ENCODE results near the gene BBS5.

The BBS5 gene

GRCh38 chr2:169507698-169508097, 28.4 kb downstream of the BBS5 start:
- H3K4me3 ChIP-seq (ENCODE audit: control insufficient read depth in 1 of 7, extremely low read depth in 1 of 7, insufficient read depth in 4 of 7, low read depth in 2 of 7, low read length in 6 of 7) = no peak overlapping the region
- CTCF ChIA-PET = interaction anchor here (0.9 to 1.2 kb wide), 2 partner anchors 21 to 283 kb away, joined by 3 read pairs; no protein-coding TSS in a partner anchor
- DNase-seq = peak in 2 of 3 donors; percentile 46 to 67
- no peaks in the 10 kb centered on the region for H3K4me1 ChIP-seq (ENCODE audit: control extremely low read depth in 1 of 4, control insufficient read depth in 4 of 4, insufficient read depth in 4 of 4, low read length in 3 of 4)
- no peaks in the 10 kb centered on the region for H3K27me3 ChIP-seq (replicated peaks in 2 of 5; ENCODE audit: control insufficient read depth in 4 of 5, insufficient read depth in 5 of 5, low read length in 4 of 5)
- H3K36me3 ChIP-seq (ENCODE audit: control insufficient read depth in 4 of 4, insufficient read depth in 4 of 4, low read length in 3 of 4) = peaks cover 0 to 10% (median 0%) of the 10 kb centered on the region in 4 experiments
- POLR2A ChIA-PET = interaction anchor here (0.7 kb wide), 1 partner anchor 43 kb away, joined by 3 read pairs; no protein-coding TSS in a partner anchor
- H3K27ac ChIP-seq (ENCODE audit: insufficient read depth in 1 of 2, low read depth in 1 of 2, low read length in 2 of 2, poor library complexity in 1 of 2, severe bottlenecking in 2 of 2) = no peak overlapping the region
- no peaks in the 10 kb centered on the region for H3K9me3 ChIP-seq (ENCODE audit: control extremely low read depth in 1 of 5, control insufficient read depth in 4 of 5, insufficient read depth in 2 of 5, low read depth in 1 of 5, low read length in 4 of 5)

- H3K27me3 ChIP-seq (replicated peaks in 2 of 5; ENCODE audit: control insufficient read depth in 4 of 5, insufficient read depth in 5 of 5, low read length in 4 of 5) = no peaks in the 10 kb centered on the region
- H3K4me3 ChIP-seq (ENCODE audit: control insufficient read depth in 1 of 7, extremely low read depth in 1 of 7, insufficient read depth in 4 of 7, low read depth in 2 of 7, low read length in 6 of 7) = no peak within 1 kb of the TSS
- no peaks in the 10 kb centered on the region for H3K9me3 ChIP-seq (ENCODE audit: control extremely low read depth in 1 of 5, control insufficient read depth in 4 of 5, insufficient read depth in 2 of 5, low read depth in 1 of 5, low read length in 4 of 5)
- 100% methylated on average over 3 of the region's 4 CpGs for WGBS (ENCODE audit: insufficient coverage)
- POLR2A ChIA-PET = no interaction called here
- CTCF ChIA-PET = no interaction called here
- no peak within 1 kb of the TSS for H3K27ac ChIP-seq (ENCODE audit: insufficient read depth in 1 of 2, low read depth in 1 of 2, low read length in 2 of 2, poor library complexity in 1 of 2, severe bottlenecking in 2 of 2)
- no peaks in the 10 kb centered on the region for H3K4me1 ChIP-seq (ENCODE audit: control extremely low read depth in 1 of 4, control insufficient read depth in 4 of 4, insufficient read depth in 4 of 4, low read length in 3 of 4)
- DNase-seq = no peak
- H3K36me3 ChIP-seq (ENCODE audit: control insufficient read depth in 4 of 4, insufficient read depth in 4 of 4, low read length in 3 of 4) = peaks cover 0 to 5% (median 0%) of the 10 kb centered on the region in 4 experiments
These were observed 30.1 kb downstream of the BBS5 start, which contains the start of gene KLHL41 for GRCh38 chr2:169509298-169509885. Gene KLHL41, plus strand, starts transcription at chr2:169509702. Its CDS starts 77 bp downstream, at chr2:169509779.

GRCh38 chr2:169509955-169510354, 30.7 kb downstream of the BBS5 start:
- no peak overlapping the region for H3K4me3 ChIP-seq (ENCODE audit: control insufficient read depth in 1 of 7, extremely low read depth in 1 of 7, insufficient read depth in 4 of 7, low read depth in 2 of 7, low read length in 6 of 7)
- ChIA-PET CTCF (no interaction called here), POLR2A (no interaction called here)
- no peaks in the 10 kb centered on the region for H3K9me3 ChIP-seq (ENCODE audit: control extremely low read depth in 1 of 5, control insufficient read depth in 4 of 5, insufficient read depth in 2 of 5, low read depth in 1 of 5, low read length in 4 of 5)
- 98% methylated on average over 7 of the region's 8 CpGs for WGBS (ENCODE audit: insufficient coverage)
- no peaks in the 10 kb centered on the region for H3K4me1 ChIP-seq (ENCODE audit: control extremely low read depth in 1 of 4, control insufficient read depth in 4 of 4, insufficient read depth in 4 of 4, low read length in 3 of 4)
- H3K36me3 ChIP-seq (ENCODE audit: control insufficient read depth in 4 of 4, insufficient read depth in 4 of 4, low read length in 3 of 4) = no peaks in the 10 kb centered on the region
- H3K27me3 ChIP-seq (replicated peaks in 2 of 5; ENCODE audit: control insufficient read depth in 4 of 5, insufficient read depth in 5 of 5, low read length in 4 of 5) = no peaks in the 10 kb centered on the region
- H3K27ac ChIP-seq (ENCODE audit: insufficient read depth in 1 of 2, low read depth in 1 of 2, low read length in 2 of 2, poor library complexity in 1 of 2, severe bottlenecking in 2 of 2) = no peak overlapping the region
- DNase-seq = no peak

GRCh38 chr2:169510496-169510895, 31.2 kb downstream of the BBS5 start:
- POLR2A ChIA-PET = no interaction called here
- CTCF ChIA-PET = no interaction called here
- Histone ChIP-seq H3K27ac (ENCODE audit: insufficient read depth in 1 of 2, low read depth in 1 of 2, low read length in 2 of 2, poor library complexity in 1 of 2, severe bottlenecking in 2 of 2) (no peak overlapping the region), H3K4me3 (ENCODE audit: control insufficient read depth in 1 of 7, extremely low read depth in 1 of 7, insufficient read depth in 4 of 7, low read depth in 2 of 7, low read length in 6 of 7) (no peak overlapping the region), H3K27me3 (replicated peaks in 2 of 5; ENCODE audit: control insufficient read depth in 4 of 5, insufficient read depth in 5 of 5, low read length in 4 of 5) (no peaks in the 10 kb centered on the region), H3K4me1 (ENCODE audit: control extremely low read depth in 1 of 4, control insufficient read depth in 4 of 4, insufficient read depth in 4 of 4, low read length in 3 of 4) (no peaks in the 10 kb centered on the region), H3K36me3 (ENCODE audit: control insufficient read depth in 4 of 4, insufficient read depth in 4 of 4, low read length in 3 of 4) (no peaks in the 10 kb centered on the region), H3K9me3 (ENCODE audit: control extremely low read depth in 1 of 5, control insufficient read depth in 4 of 5, insufficient read depth in 2 of 5, low read depth in 1 of 5, low read length in 4 of 5) (no peaks in the 10 kb centered on the region)
- no peak for DNase-seq
- WGBS (ENCODE audit: insufficient coverage) = 100% methylated on average over 2 of the region's 4 CpGs

GRCh38 chr2:169511818-169512217, 32.5 kb downstream of the BBS5 start:
- no CpG with 5 or more reads among the region's 1 CpG for WGBS (ENCODE audit: insufficient coverage)
- POLR2A ChIA-PET = no interaction called here
- CTCF ChIA-PET = no interaction called here

GRCh38 chr2:169512525-169512924, 33.2 kb downstream of the BBS5 start:
- 90% methylated on average over 2 of the region's 2 CpGs for WGBS (ENCODE audit: insufficient coverage)
- no peak for DNase-seq
- no peaks in the 10 kb centered on the region for H3K36me3 ChIP-seq (ENCODE audit: control insufficient read depth in 4 of 4, insufficient read depth in 4 of 4, low read length in 3 of 4)
- no peaks in the 10 kb centered on the region for H3K9me3 ChIP-seq (ENCODE audit: control extremely low read depth in 1 of 5, control insufficient read depth in 4 of 5, insufficient read depth in 2 of 5, low read depth in 1 of 5, low read length in 4 of 5)
- H3K4me3 ChIP-seq (ENCODE audit: control insufficient read depth in 1 of 7, extremely low read depth in 1 of 7, insufficient read depth in 4 of 7, low read depth in 2 of 7, low read length in 6 of 7) = no peak overlapping the region
- H3K27ac ChIP-seq (ENCODE audit: insufficient read depth in 1 of 2, low read depth in 1 of 2, low read length in 2 of 2, poor library complexity in 1 of 2, severe bottlenecking in 2 of 2) = no peak overlapping the region
- no peaks in the 10 kb centered on the region for H3K27me3 ChIP-seq (replicated peaks in 2 of 5; ENCODE audit: control insufficient read depth in 4 of 5, insufficient read depth in 5 of 5, low read length in 4 of 5)
- H3K4me1 ChIP-seq (ENCODE audit: control extremely low read depth in 1 of 4, control insufficient read depth in 4 of 4, insufficient read depth in 4 of 4, low read length in 3 of 4) = no peaks in the 10 kb centered on the region
- ChIA-PET CTCF (no interaction called here), POLR2A (no interaction called here)

More at GRCh38 chr2:169511818-169512217, 32.5 kb downstream of the BBS5 start:
- Histone ChIP-seq H3K4me3 (ENCODE audit: control insufficient read depth in 1 of 7, extremely low read depth in 1 of 7, insufficient read depth in 4 of 7, low read depth in 2 of 7, low read length in 6 of 7) (no peak overlapping the region), H3K36me3 (ENCODE audit: control insufficient read depth in 4 of 4, insufficient read depth in 4 of 4, low read length in 3 of 4) (no peaks in the 10 kb centered on the region), H3K27ac (ENCODE audit: insufficient read depth in 1 of 2, low read depth in 1 of 2, low read length in 2 of 2, poor library complexity in 1 of 2, severe bottlenecking in 2 of 2) (no peak overlapping the region), H3K4me1 (ENCODE audit: control extremely low read depth in 1 of 4, control insufficient read depth in 4 of 4, insufficient read depth in 4 of 4, low read length in 3 of 4) (no peaks in the 10 kb centered on the region), H3K27me3 (replicated peaks in 2 of 5; ENCODE audit: control insufficient read depth in 4 of 5, insufficient read depth in 5 of 5, low read length in 4 of 5) (no peaks in the 10 kb centered on the region), H3K9me3 (ENCODE audit: control extremely low read depth in 1 of 5, control insufficient read depth in 4 of 5, insufficient read depth in 2 of 5, low read depth in 1 of 5, low read length in 4 of 5) (no peaks in the 10 kb centered on the region)
- DNase-seq = no peak

GRCh38 chr2:169513094-169513493, 33.8 kb downstream of the BBS5 start:
- no CpG with 5 or more reads among the region's 1 CpG for WGBS (ENCODE audit: insufficient coverage)
- POLR2A ChIA-PET = no interaction called here
- CTCF ChIA-PET = no interaction called here

More at GRCh38 chr2:169513094-169513493, 33.8 kb downstream of the BBS5 start:
- no peak for DNase-seq
- Histone ChIP-seq H3K36me3 (ENCODE audit: control insufficient read depth in 4 of 4, insufficient read depth in 4 of 4, low read length in 3 of 4) (no peaks in the 10 kb centered on the region), H3K9me3 (ENCODE audit: control extremely low read depth in 1 of 5, control insufficient read depth in 4 of 5, insufficient read depth in 2 of 5, low read depth in 1 of 5, low read length in 4 of 5) (no peaks in the 10 kb centered on the region), H3K4me1 (ENCODE audit: control extremely low read depth in 1 of 4, control insufficient read depth in 4 of 4, insufficient read depth in 4 of 4, low read length in 3 of 4) (no peaks in the 10 kb centered on the region), H3K27me3 (replicated peaks in 2 of 5; ENCODE audit: control insufficient read depth in 4 of 5, insufficient read depth in 5 of 5, low read length in 4 of 5) (no peaks in the 10 kb centered on the region), H3K4me3 (ENCODE audit: control insufficient read depth in 1 of 7, extremely low read depth in 1 of 7, insufficient read depth in 4 of 7, low read depth in 2 of 7, low read length in 6 of 7) (no peak overlapping the region), H3K27ac (ENCODE audit: insufficient read depth in 1 of 2, low read depth in 1 of 2, low read length in 2 of 2, poor library complexity in 1 of 2, severe bottlenecking in 2 of 2) (no peak overlapping the region)
